Testis (tissue), 3 donors: Measurements from ENCODE around the gene ANO2. TPM values are rescaled to one million over a fixed set of nuclear protein-coding genes. Genes with fewer than 3 reads are reported as not detected.

Experiments
- DNase-seq: peaks from one replicate; pipeline ENCODE4 v3.0.0-alpha.2; 2019
- H3K27ac ChIP-seq, 2 donors: fragments of 200-600 bp; sonication (generic); one replicate each; pipeline ENCODE4 v1.5.1; 2019
- H3K27me3 ChIP-seq: fragments of 200-600 bp; sonication (generic); one replicate; pipeline ENCODE4 v1.5.1; 2019
- H3K36me3 ChIP-seq: fragments of 200-600 bp; sonication (generic); one replicate; pipeline ENCODE4 v1.5.1; 2017; ENCODE audit warnings: low read depth; ENCODE audit errors: missing control alignments
- H3K4me1 ChIP-seq: fragments of 200-600 bp; sonication (generic); one replicate; pipeline ENCODE4 v1.5.1; 2019
- H3K4me3 ChIP-seq, 2 donors: fragments of 200-600 bp; sonication (generic); one replicate each; pipeline ENCODE4 v1.5.1; 2017 to 2019
- H3K9me3 ChIP-seq: fragments of 200-600 bp; sonication (generic); one replicate; pipeline ENCODE4 v1.5.1; 2017
- POLR2A ChIP-seq: fragments of 450-650 bp; IDR thresholded peaks from one replicate; pipeline ENCODE4 v1.6.1; 2017; ENCODE audit warnings: antibody characterized with exemption, mild to moderate bottlenecking, moderate library complexity
- WGBS, 2 donors: methylation state at CpG; one replicate each; pipeline ENCODE4 v1.1.5; 2018; 5-methylcytosine and 5-hydroxymethylcytosine counted together
- intact Hi-C: fragments of 100-400 bp; cut with DNase I; formaldehyde crosslinking; loops from one replicate; pipeline ENCODE4 v1.15.1; 2023; ENCODE audit warnings: low total_unique reads
- polyA plus RNA-seq: library from polyadenylated mRNA; stranded (reverse); fragments of 350-450 nt; fragmentation: Illumina TruSeq; extraction: RNeasy Lipid Tissue Mini Kit (QIAGEN cat#74804); gene quantifications from one replicate; pipeline ENCODE4 v1.2.3, GENCODE V29; 2014; ENCODE audit warnings: low read depth, low replicate concordance; ENCODE audit not compliant: insufficient read depth
- total RNA-seq, 2 donors: library from RNA; depleted of rRNA; stranded (reverse); fragments of >200 nt; gene quantifications; one replicate each; pipeline ENCODE4 v1.2.3, GENCODE V29; 2016
- TF ChIP-seq, protein P1 (sequence below), 3 experiments: fragments of 450-650 bp in 2 of 3; fragments of 200-600 bp in 1 of 3; sonication (generic) in 1 of 3; IDR thresholded peaks; one replicate each; pipeline ENCODE4 v1.5.1; 2016 to 2019; ENCODE audit warnings: antibody characterized with exemption in 3 of 3, mild to moderate bottlenecking in 2 of 3, moderate library complexity in 1 of 3

Gene ANO2
- total and polyA plus RNA-seq, 3 donors from 2014 or later, result 9.8 to 24.5 (median 24.4) TPM

DNA sequence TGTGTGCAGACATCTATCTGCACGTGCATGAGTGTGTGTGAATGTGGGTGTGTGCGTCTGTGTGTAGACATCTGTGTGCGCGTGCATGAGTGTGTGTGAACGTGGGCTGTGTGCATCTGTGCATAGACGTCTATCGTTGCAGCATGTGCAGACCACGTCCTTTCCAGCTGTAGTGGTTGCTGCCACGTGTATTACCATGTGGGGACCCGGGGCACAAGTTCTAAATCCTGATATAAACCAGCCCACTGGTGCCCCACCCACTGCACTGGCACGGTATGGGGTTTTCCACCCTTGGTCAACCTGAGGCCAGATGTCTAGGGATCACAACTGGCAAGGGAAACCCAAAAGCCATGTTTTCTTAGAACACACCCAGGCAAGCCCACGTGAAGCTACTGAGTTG lies 197.0 kb downstream of the ANO2 start:
- H3K27me3 ChIP-seq, result no peaks in the 10 kb centered on the region
- no peak for TF ChIP-seq POLR2A
- TF ChIP-seq, protein P1, sequence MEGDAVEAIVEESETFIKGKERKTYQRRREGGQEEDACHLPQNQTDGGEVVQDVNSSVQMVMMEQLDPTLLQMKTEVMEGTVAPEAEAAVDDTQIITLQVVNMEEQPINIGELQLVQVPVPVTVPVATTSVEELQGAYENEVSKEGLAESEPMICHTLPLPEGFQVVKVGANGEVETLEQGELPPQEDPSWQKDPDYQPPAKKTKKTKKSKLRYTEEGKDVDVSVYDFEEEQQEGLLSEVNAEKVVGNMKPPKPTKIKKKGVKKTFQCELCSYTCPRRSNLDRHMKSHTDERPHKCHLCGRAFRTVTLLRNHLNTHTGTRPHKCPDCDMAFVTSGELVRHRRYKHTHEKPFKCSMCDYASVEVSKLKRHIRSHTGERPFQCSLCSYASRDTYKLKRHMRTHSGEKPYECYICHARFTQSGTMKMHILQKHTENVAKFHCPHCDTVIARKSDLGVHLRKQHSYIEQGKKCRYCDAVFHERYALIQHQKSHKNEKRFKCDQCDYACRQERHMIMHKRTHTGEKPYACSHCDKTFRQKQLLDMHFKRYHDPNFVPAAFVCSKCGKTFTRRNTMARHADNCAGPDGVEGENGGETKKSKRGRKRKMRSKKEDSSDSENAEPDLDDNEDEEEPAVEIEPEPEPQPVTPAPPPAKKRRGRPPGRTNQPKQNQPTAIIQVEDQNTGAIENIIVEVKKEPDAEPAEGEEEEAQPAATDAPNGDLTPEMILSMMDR (IDR thresholded peaks at IDR 0.05), result no peak
- H3K4me1 ChIP-seq, result no peaks in the 10 kb centered on the region
- intact Hi-C loops, result no loop called here
- H3K4me3 ChIP-seq, result no peak overlapping the region
- H3K36me3 ChIP-seq, result no peaks in the 10 kb centered on the region
- WGBS, 2 donors, result 76 to 83% methylated on average over 4 to 12 of the region's 12 CpGs
- no peak overlapping the region for H3K27ac ChIP-seq
- DNase-seq, result no peak
- H3K9me3 ChIP-seq, result no peaks in the 10 kb centered on the region

DNA sequence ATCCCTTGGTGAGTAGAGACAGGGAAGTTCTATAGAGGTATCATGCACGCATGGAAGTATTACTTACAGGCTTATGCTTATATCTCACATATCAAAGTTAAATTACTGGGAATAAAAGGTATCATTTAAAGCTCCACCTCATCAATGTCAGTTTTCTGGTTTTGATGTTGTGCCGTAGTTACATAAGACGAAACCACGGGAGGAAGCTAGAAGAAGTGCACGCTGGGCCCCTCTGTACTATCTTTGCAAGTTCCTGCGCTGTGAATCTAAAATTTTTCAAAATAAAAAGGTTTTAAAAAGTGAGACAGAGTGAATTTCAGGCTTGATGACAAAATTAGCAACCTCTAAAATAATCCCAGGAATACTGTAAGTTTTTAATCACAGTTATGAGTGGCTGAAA lies 198.1 kb downstream of the ANO2 start:
- 87 to 91% methylated on average over 6 of the region's 6 CpGs for WGBS, 2 donors
- no peak for TF ChIP-seq POLR2A
- TF ChIP-seq, protein P1 (IDR thresholded peaks at IDR 0.05), result no peak
- intact Hi-C loops, result no loop called here
- Histone ChIP-seq H3K9me3 (no peaks in the 10 kb centered on the region), H3K27me3 (no peaks in the 10 kb centered on the region), H3K4me3 (no peak overlapping the region), H3K4me1 (no peaks in the 10 kb centered on the region), H3K36me3 (no peaks in the 10 kb centered on the region), H3K27ac (no peak overlapping the region)
- DNase-seq, result no peak

GRCh38 chr12:5746036-5746908 lies 198.8 kb downstream of the ANO2 start:
- H3K27ac ChIP-seq, result no peak overlapping the region
- H3K9me3 ChIP-seq, result no peaks in the 10 kb centered on the region
- H3K4me1 ChIP-seq, result no peaks in the 10 kb centered on the region
- H3K27me3 ChIP-seq, result no peaks in the 10 kb centered on the region
- no peak for DNase-seq
- no peak overlapping the region for H3K4me3 ChIP-seq
- WGBS, 2 donors, result 77 to 79% methylated on average over 6 of the region's 6 CpGs
- TF ChIP-seq, protein P1 (IDR thresholded peaks at IDR 0.05), result no peak
- no peak for TF ChIP-seq POLR2A
- no peaks in the 10 kb centered on the region for H3K36me3 ChIP-seq
- intact Hi-C loops, result no loop called here

- peak; percentile 84 for DNase-seq
- H3K27me3 ChIP-seq, result no peaks in the 10 kb centered on the region
- no peaks in the 10 kb centered on the region for H3K9me3 ChIP-seq
- WGBS, 2 donors, result 41 to 48% methylated on average over 6 of the region's 6 CpGs
- intact Hi-C loops, result no loop called here
- H3K27ac ChIP-seq, result no peak overlapping the region
- H3K4me1 ChIP-seq, result no peaks in the 10 kb centered on the region
- TF ChIP-seq POLR2A, result no peak
- TF ChIP-seq, protein P1 (IDR thresholded peaks at IDR 0.05), result peak in 2 of 3 experiments; percentile 62 to 74
- H3K36me3 ChIP-seq, result no peaks in the 10 kb centered on the region
- no peak overlapping the region for H3K4me3 ChIP-seq
Observed at GRCh38 chr12:5745251-5745888, 199.7 kb downstream of the ANO2 start.
